GM12891 (cell line): ENCODE measurements around the gene SLC26A1.

ENCODE experiments used
- POLR2AphosphoS5 ChIP-seq: IDR thresholded peaks from 2 replicates; pipeline ENCODE4 v1.6.1; 2011; ENCODE audit warnings: low read depth, low read length, control low read depth
- TAF1 ChIP-seq: IDR thresholded peaks from 2 replicates; pipeline ENCODE4 v1.6.1; 2011; ENCODE audit warnings: low read depth, low read length, control low read depth

DNA sequence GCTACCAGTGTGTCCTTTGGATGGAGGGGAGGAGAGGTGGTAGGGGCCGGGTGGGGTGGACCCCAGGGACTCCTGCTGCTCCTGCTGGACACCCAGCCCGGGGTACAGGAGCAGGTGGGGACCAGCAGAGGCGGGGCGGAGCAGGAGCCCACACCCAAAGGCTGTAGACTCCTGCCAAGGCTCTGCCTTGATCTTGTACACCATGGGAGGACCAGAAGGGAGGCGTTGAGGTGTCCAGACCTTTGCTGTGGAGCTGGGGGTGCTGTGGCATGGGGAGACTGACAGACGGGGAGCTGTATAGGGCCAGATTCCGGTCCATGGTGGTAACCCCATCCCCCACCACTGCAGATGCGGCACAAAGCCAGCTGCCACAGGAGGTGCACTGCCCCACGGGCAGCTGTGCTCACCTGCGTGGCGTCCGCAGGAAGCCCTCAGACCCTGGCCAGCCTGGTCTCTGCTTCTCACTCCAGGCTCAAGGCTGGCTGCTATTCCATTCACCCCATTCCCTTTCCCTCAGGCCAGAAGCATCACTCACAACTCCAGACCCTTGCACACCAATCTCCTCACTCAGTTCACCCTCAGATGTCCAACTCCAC, 5.0 kb upstream of the SLC26A1 start:
- TF ChIP-seq TAF1 = no peak
- no peak for TF ChIP-seq POLR2AphosphoS5
